GM12878 (cell line): ENCODE data around the gene CAMKMT. TPM values are rescaled to one million over a fixed set of nuclear protein-coding genes. Genes with fewer than 3 reads are reported as not detected.

ENCODE experiments used
- ATAC-seq: fragments of 200-7000 bp; cut with Tn5 transposase; 3 replicates; pipeline ENCODE4 v1.9.1; 2020; ENCODE audit warnings: mild to moderate bottlenecking, moderate library complexity
- BruUV-seq: library from RNA; stranded (reverse); fragments of 400-500 nt; replicated peaks from 2 replicates; lab custom pipeline; 2021; lab: Mats Ljungman, UMichigan
- CTCF ChIA-PET: fragments of 300-600 bp; sonication (Branson Sonifier 250); formaldehyde crosslinking; extraction: SDS; loops from one replicate; lab custom pipeline; 2021; ENCODE audit warnings: inconsistent platforms; lab: Yijun Ruan, JAX
- POLR2A ChIA-PET: fragments of 350-600 bp; formaldehyde crosslinking; extraction: SDS; loops from one replicate; lab custom pipeline; 2021; ENCODE audit warnings: inconsistent platforms; lab: Charles Lee
- RAD21 ChIA-PET: fragments of 300-600 bp; sonication (Branson Sonifier 250); formaldehyde crosslinking; loops from one replicate; lab custom pipeline; 2023; ENCODE audit warnings: antibody characterized with exemption; ENCODE audit not compliant: unreplicated experiment; lab: Charles Lee
- SMC1A ChIA-PET: fragments of 300-600 bp; sonication (Branson Sonifier 250); formaldehyde crosslinking; loops from one replicate; lab custom pipeline; 2023; ENCODE audit not compliant: unreplicated experiment, uncharacterized antibody; lab: Charles Lee
- DNase-seq: peaks from one replicate; pipeline ENCODE4 v3.0.0-alpha.2; 2011; ENCODE audit warnings: low read depth, low spot score
- FAIRE-seq: peaks from 3 replicates; lab custom pipeline; 2011; peaks lifted over from hg19 to GRCh38; lab: Jason Lieb, UNC
- H2AFZ ChIP-seq: 2 replicates; pipeline ENCODE4 v1.6.0; 2011; ENCODE audit warnings: low read depth, low read length, control low read depth; ENCODE audit not compliant: control insufficient read depth
- H3K27ac ChIP-seq: 2 replicates; pipeline ENCODE4 v1.5.1; 2011; ENCODE audit warnings: control low read depth; ENCODE audit not compliant: control insufficient read depth, insufficient read depth
- H3K27me3 ChIP-seq, 2 experiments: replicated peaks in 1 of 2; 2 replicates each; pipeline versions ENCODE4 v1.6.0 to v1.6.1; 2011; ENCODE audit warnings: low read length in 1 of 2; ENCODE audit not compliant: control insufficient read depth in 2 of 2, insufficient read depth in 2 of 2
- H3K36me3 ChIP-seq, 2 experiments: 2 replicates each; pipeline ENCODE4 v1.5.1; 2011; ENCODE audit warnings: low read length in 1 of 2; ENCODE audit not compliant: control insufficient read depth in 2 of 2, insufficient read depth in 2 of 2
- H3K4me1 ChIP-seq: 2 replicates; pipeline ENCODE4 v1.6.1; 2011; ENCODE audit warnings: mild to moderate bottlenecking, low read length, moderate library complexity, mixed read lengths; ENCODE audit not compliant: control insufficient read depth, insufficient read depth
- H3K4me2 ChIP-seq: 2 replicates; pipeline ENCODE4 v1.6.0; 2011; ENCODE audit warnings: control low read depth; ENCODE audit not compliant: control insufficient read depth, insufficient read depth
- H3K4me3 ChIP-seq: fragments of 200-600 bp; sonication (generic); 2 replicates; pipeline ENCODE4 v1.5.1; 2016
- H3K79me2 ChIP-seq: 2 replicates; pipeline ENCODE4 v1.6.0; 2011; ENCODE audit warnings: low read length; ENCODE audit not compliant: control insufficient read depth, insufficient read depth
- H3K9ac ChIP-seq: 2 replicates; pipeline ENCODE4 v1.8.0; 2011; ENCODE audit warnings: low read length, control low read depth, mixed read lengths; ENCODE audit not compliant: control insufficient read depth, insufficient read depth
- H3K9me3 ChIP-seq: replicated peaks from 3 replicates; pipeline ENCODE4 v1.5.1; 2011; ENCODE audit warnings: mild to moderate bottlenecking, low read length; ENCODE audit not compliant: control insufficient read depth, insufficient read depth
- H4K20me1 ChIP-seq: 2 replicates; pipeline ENCODE4 v1.6.0; 2011; ENCODE audit not compliant: control insufficient read depth, insufficient read depth
- BCL11A ChIP-seq: IDR thresholded peaks from 2 replicates; pipeline ENCODE4 v1.6.1; 2011; ENCODE audit warnings: low read depth, low read length
- CREM ChIP-seq: IDR thresholded peaks from 2 replicates; pipeline ENCODE4 v1.6.1; 2014; ENCODE audit warnings: antibody characterized with exemption, low read depth
- LARP7 ChIP-seq: fragments of 450-650 bp; IDR thresholded peaks from 2 replicates; pipeline ENCODE4 v1.6.1; 2017; ENCODE audit warnings: mild to moderate bottlenecking
- NR2C2 ChIP-seq: IDR thresholded peaks from 2 replicates; pipeline ENCODE4 v1.6.1; 2011; ENCODE audit warnings: borderline replicate concordance, low read depth; ENCODE audit not compliant: control insufficient read depth, insufficient read length
- RUNX3 ChIP-seq: IDR thresholded peaks from 2 replicates; pipeline ENCODE4 v1.6.1; 2012; ENCODE audit warnings: low read length, inconsistent platforms
- SKIL ChIP-seq: fragments of 450-650 bp; IDR thresholded peaks from 2 replicates; pipeline ENCODE4 v1.6.1; 2017; ENCODE audit warnings: mild to moderate bottlenecking, low read depth, inconsistent platforms; ENCODE audit not compliant: poor library complexity, severe bottlenecking
- SP1 ChIP-seq: IDR thresholded peaks from one replicate; pipeline ENCODE4 v1.6.1; 2011; ENCODE audit warnings: low read depth, low read length
- SPI1 ChIP-seq: IDR thresholded peaks from 2 replicates; pipeline ENCODE4 v1.6.1; 2011; ENCODE audit warnings: low read depth, mild to moderate bottlenecking, low read length, moderate library complexity, borderline replicate concordance; ENCODE audit not compliant: insufficient read depth
- TAF1 ChIP-seq: IDR thresholded peaks from 2 replicates; pipeline ENCODE4 v1.6.1; 2011; ENCODE audit warnings: mild to moderate bottlenecking, low read depth, low read length, borderline replicate concordance
- USF1 ChIP-seq: IDR thresholded peaks from 2 replicates; pipeline ENCODE4 v1.6.1; 2011; ENCODE audit warnings: borderline replicate concordance, low read depth, mild to moderate bottlenecking, moderate library complexity, mixed read lengths, low read length; ENCODE audit not compliant: insufficient read depth; ENCODE audit errors: extremely low read length
- WGBS: methylation state at CpG from one replicate; pipeline ENCODE4 v1.1.6; 2016; ENCODE audit warnings: low lambda C conversion rate; ENCODE audit not compliant: insufficient replicate concordance, insufficient coverage; ENCODE audit errors: missing lambda C conversion rate; 5-methylcytosine and 5-hydroxymethylcytosine counted together
- in situ Hi-C: fragments of 300-500 bp; cut with MboI; formaldehyde crosslinking; loops from 9 replicates; pipeline ENCODE4 v1.14.3; 2018; ENCODE audit warnings: mixed read lengths
- intact Hi-C: fragments of 100-400 bp; cut with micrococcal nuclease; formaldehyde crosslinking; loops from one replicate; pipeline ENCODE4 v1.14.2; 2022; ENCODE audit not compliant: unreplicated experiment
- polyA plus RNA-seq, 11 experiments: library from polyadenylated mRNA; depleted of rRNA in 4 of 11; unstranded in 6 of 11; stranded (reverse) in 5 of 11; fragments of >200 nt; fragmentation: Nextera tagmentation in 4 of 11; fragmentation: Illumina TruSeq in 1 of 11; extraction: Ambion mirVana in 4 of 11; extraction: Trizol in 1 of 11; gene quantifications; 1 replicate in 1 of 11; 2 replicates in 10 of 11; pipeline versions ENCODE4 v1.2.1 to v1.2.3, GENCODE V29; 2011 to 2016; ENCODE audit warnings: inconsistent platforms in 2 of 11, missing spikeins in 2 of 11, low read depth in 1 of 11
- total RNA-seq, 4 experiments: library from RNA; depleted of rRNA in 3 of 4; stranded (reverse); fragments of >200 nt in 3 of 4; fragmentation: Illumina TruSeq in 1 of 4; extraction: Trizol in 1 of 4; gene quantifications; 2 replicates each; pipeline versions ENCODE4 v1.2.1 to v1.2.3, GENCODE V29; 2013 to 2021

CAMKMT gene
- total and polyA plus RNA-seq, 10 of the 15 experiments (the other 5 are each of a cell fraction or from before 2014, with no cell fraction given), result 2.7 to 16.0 (median 11.8) TPM

GRCh38 chr2:44771522-44771921 lies 409.8 kb downstream of the CAMKMT start:
- no TSS peak for BruUV-seq
- RAD21 ChIA-PET, result interaction anchor here (0.7 to 1.8 kb wide), 2 partner anchors 22 to 224 kb away, joined by 4 read pairs; no protein-coding TSS in a partner anchor
- SMC1A ChIA-PET, result interaction anchor here (2.0 to 4.4 kb wide), 3 partner anchors 10 to 184 kb away, joined by 7 to 41 read pairs (median 13); no protein-coding TSS in a partner anchor
- Histone ChIP-seq H3K27ac (no peak overlapping the region), H3K79me2 (no peaks in the 10 kb centered on the region), H3K9ac (no peak overlapping the region), H3K27me3 (no peaks in the 10 kb centered on the region), H3K9me3 (no peaks in the 10 kb centered on the region), H4K20me1 (no peaks in the 10 kb centered on the region), H3K4me3 (no peak overlapping the region), H2AFZ (no peak overlapping the region), H3K4me1 (no peaks in the 10 kb centered on the region), H3K4me2 (no peak overlapping the region), H3K36me3 (no peaks in the 10 kb centered on the region)
- intact Hi-C loops (no loop called here), in situ Hi-C loops (no loop called here)
- FAIRE-seq (no peak), ATAC-seq (no peak; the same call in 2 of the 3 replicates), DNase-seq (no peak)
- POLR2A ChIA-PET, result no interaction called here
- TF ChIP-seq TAF1 (no peak), SPI1 (no peak), SKIL (no peak), LARP7 (no peak), RUNX3 (no peak), NR2C2 (no peak), USF1 (no peak), SP1 (no peak), CREM (no peak), BCL11A (no peak)
- CTCF ChIA-PET, result interaction anchor here (1.0 to 2.3 kb wide), 3 partner anchors 9 to 292 kb away, joined by 3 to 10 read pairs (median 4); no protein-coding TSS in a partner anchor
- WGBS, result 88% methylated on average over 2 of the region's 2 CpGs
